IPS DF 19.7 (cell line): ENCODE data around the gene IKBKG.
"Not testable (repeated sequence)": the region's sequence is repeated elsewhere in the genome, so short reads cannot be mapped to it uniquely, and the experiment has no call there.

ENCODE experiments used
- DNase-seq: peaks from one replicate; pipeline ENCODE4 v3.0.0-alpha.2; 2013; ENCODE audit warnings: low read depth, low spot score

Gene IKBKG

DNA sequence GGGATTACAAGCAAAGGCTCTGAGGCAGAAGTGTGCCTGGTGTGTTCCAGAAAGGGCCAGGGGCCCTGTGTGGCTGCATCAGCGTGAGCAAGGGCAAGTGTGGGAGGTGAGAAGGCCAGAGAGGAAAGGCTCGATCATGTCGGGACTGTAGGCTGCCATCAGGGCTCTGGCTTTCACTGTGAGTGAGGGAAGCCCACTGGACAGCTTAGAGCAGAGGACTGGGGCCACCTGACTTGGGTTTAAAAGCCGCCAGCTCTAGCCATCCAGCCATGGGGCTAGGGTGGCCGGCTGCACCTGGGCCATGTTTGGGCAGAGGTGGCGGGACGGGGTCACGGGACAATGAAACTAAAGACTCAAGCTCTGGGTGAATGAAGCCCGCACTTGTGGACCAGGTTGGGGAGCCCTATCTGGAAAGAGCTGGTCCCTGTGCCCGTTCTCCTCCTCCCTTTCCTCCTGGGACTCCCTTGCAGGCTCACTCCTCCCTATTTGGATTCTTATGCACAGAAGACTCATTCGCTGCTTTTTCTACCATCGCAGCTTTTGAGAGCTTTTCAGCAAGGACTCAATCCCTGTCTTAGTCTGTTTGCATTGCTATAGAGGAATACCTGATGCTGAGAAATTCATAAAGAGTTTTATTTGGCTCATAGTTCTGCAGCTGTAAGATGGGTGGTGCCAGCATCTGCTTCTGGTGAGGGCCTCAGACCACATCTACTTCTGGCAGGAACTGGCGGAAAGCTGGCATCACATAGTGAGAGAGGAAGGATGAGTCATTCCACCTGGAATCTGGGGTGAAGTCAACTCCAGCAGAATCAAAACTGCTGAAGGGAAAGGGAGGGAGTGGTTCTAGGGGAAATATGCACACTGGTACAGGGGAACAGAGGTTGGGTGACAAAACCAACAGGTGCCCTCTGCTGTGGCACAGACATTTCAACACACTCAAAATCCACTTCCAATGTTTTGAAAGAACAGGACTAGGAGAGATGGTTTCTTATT lies 56.3 kb downstream of the IKBKG start:
- DNase-seq: no peak

DNA sequence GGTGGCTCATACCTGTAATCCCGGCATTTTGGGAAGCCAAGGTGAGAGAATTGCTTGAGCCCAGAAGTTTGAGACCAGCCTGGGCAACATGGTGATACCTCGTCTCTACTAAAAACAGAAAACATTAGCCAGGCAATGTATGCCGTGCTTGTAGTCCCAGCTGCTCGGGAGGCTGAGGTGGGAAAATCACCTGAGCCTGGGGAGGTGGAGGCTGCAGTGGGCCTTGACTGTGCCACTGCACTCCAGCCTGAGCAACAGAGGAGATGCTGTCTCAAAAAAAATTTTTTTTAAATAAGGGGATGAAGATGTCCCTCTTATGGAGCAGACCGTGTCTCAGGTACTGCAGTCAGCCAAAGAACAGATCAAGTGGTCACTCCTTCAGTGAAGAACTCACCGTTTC lies 58.1 kb downstream of the IKBKG start:
- DNase-seq: no peak

DNA sequence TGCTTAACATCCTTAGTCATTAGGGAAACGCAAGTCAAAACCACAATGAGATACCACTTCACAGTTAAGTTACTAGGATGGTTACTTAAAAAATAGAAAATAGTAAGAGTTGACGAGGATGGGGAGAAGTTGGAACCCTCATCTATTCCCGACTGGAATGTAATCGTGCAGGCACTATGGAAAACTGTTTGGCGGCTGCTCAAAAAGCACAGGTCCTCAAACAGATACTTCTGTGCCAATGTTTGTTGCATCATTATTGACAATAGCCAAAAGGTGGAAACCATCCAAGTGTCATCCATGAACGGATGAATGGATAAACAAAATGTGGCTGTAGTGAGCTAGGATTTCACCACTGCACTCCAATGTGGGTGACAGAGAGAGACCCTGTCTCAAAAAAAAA lies 60.0 kb downstream of the IKBKG start:
- no peak for DNase-seq

DNA sequence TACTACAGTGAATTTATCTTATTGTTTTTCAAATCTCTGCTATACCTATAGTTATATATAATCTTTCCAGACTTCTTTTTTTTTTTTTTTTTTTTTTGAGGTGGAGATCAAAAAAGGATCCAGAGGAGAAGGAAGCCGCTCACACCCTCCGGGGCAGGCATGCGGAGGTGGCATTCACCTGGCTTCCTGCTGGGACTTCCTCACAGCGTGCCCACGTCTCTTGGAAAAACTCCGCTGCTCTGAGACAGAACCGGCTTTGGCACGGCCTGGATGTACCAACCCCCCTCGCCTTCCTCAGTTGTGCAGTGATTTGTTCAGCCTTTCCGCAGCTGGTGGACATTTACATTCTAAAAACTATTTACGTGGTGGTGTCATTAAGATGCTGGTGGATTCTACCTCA lies 60.6 kb downstream of the IKBKG start:
- DNase-seq: not testable (repeated sequence)

DNA sequence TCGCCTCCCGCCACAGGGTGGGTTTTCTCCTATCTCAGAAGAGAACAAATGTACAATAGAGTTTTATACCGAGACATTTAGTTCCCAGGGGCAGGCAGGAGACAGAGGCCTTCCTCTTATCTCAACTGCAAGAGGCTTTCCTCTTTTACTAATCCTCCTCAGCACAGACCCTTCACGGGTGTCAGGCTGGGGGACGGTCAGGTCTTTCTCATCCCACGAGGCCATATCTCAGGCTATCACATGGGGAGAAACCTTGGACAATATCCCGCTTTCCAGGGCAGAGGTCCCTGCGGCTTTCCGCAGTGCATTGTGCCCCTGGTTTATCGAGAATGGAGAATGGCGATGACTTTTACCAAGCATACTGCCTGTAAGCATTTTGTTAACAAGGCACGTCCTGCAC lies 61.4 kb downstream of the IKBKG start:
- DNase-seq: not testable (repeated sequence)

DNA sequence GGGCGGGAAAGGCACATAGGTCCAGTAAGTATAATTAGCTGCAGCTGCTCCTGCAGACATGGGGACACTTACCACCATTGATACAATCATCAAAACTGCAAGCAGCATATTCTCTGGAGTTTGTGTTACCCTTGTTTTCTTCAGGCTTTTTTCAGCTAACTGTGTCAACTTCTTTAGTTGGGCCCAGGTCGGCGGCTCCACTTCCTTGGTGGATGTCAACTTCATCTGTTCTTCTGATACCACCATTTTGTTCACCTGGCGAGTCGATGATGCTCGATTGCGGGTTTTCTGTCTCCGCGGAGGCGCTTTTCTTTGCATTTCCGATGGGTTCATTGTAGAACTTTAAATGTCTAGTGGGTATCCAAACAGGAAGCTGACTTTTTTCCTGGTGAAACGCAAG lies 63.7 kb downstream of the IKBKG start:
- not testable (repeated sequence) for DNase-seq

DNA sequence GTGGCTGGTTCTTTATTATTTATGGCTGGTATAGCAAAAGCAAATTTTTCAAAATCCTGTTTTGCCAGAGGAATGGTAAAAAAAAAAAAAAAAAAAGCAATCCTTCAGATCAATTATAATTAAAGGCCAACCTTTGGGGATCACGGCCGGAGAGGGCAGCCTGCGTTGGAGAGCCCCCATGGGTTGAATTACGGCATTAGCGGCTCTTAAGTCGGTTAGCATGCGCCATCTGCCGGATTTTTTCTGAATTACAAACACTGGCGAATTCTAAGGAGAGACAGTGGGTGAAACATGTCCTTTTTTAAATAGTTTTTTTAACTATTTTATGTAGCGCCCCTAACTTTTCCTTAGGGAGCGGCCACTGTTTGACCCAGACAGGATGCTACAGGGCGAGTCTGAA lies 66.2 kb downstream of the IKBKG start:
- not testable (repeated sequence) for DNase-seq
